GM18505 (cell line): ENCODE data around the gene MYRIP.
"Not testable (repeated sequence)": the region's sequence is repeated elsewhere in the genome, so short reads cannot be mapped to it uniquely, and the experiment has no call there.

ENCODE experiments used
- ATAC-seq: cut with Tn5 transposase; IDR thresholded peaks from one replicate; pipeline ENCODE4 v1.9.1; 2021; ENCODE audit not compliant: unreplicated experiment
- POLR2A ChIP-seq: IDR thresholded peaks from 4 replicates; pipeline ENCODE4 v1.6.1; 2011; ENCODE audit warnings: borderline replicate concordance; ENCODE audit not compliant: insufficient read depth, insufficient read length; ENCODE audit errors: extremely low read depth

Gene MYRIP

GRCh38 chr3:40068636-40069035, 259.2 kb downstream of the MYRIP start:
- TF ChIP-seq POLR2A: no peak
- ATAC-seq: no peak

GRCh38 chr3:40070816-40071215, 261.4 kb downstream of the MYRIP start:
- no peak for TF ChIP-seq POLR2A
- ATAC-seq: no peak

- no peak for ATAC-seq
- TF ChIP-seq POLR2A: no peak
These were observed 262.4 kb downstream of the MYRIP start for GRCh38 chr3:40071683-40072238.

GRCh38 chr3:40073310-40074007, 264.1 kb downstream of the MYRIP start:
- TF ChIP-seq POLR2A: no peak
- no peak for ATAC-seq

- ATAC-seq: not testable (repeated sequence)
These were observed 267.7 kb downstream of the MYRIP start for GRCh38 chr3:40077139-40077538.

- ATAC-seq: not testable (repeated sequence)
These were observed 268.6 kb downstream of the MYRIP start for GRCh38 chr3:40077828-40078492.

- ATAC-seq: no peak
- no peak for TF ChIP-seq POLR2A
These were observed 269.2 kb downstream of the MYRIP start for GRCh38 chr3:40078590-40078989.

- TF ChIP-seq POLR2A: no peak
- no peak for ATAC-seq
These were observed 269.9 kb downstream of the MYRIP start for GRCh38 chr3:40079203-40079846.

GRCh38 chr3:40079847-40080240, 270.4 kb downstream of the MYRIP start:
- TF ChIP-seq POLR2A: no peak
- ATAC-seq: no peak

- no peak for ATAC-seq
- no peak for TF ChIP-seq POLR2A
These were observed 273.7 kb downstream of the MYRIP start for GRCh38 chr3:40083066-40083465.

GRCh38 chr3:40084424-40084823, 275.0 kb downstream of the MYRIP start:
- not testable (repeated sequence) for ATAC-seq

GRCh38 chr3:40086890-40087883, 277.8 kb downstream of the MYRIP start:
- TF ChIP-seq POLR2A: no peak
- ATAC-seq: no peak
